HUES48 (cell line): ENCODE results near the gene PGPEP1.
"Not testable (repeated sequence)": the region's sequence is repeated elsewhere in the genome, so short reads cannot be mapped to it uniquely, and the experiment has no call there.

Experiments
- H3K27ac ChIP-seq: one replicate; pipeline ENCODE4 v1.7.0; 2013; ENCODE audit warnings: low read depth, low read length, inconsistent platforms
- H3K27me3 ChIP-seq: 2 replicates; pipeline ENCODE4 v1.6.1; 2013; ENCODE audit warnings: mild to moderate bottlenecking, low read length; ENCODE audit not compliant: control insufficient read depth, insufficient read depth
- H3K36me3 ChIP-seq: 2 replicates; pipeline ENCODE4 v1.6.1; 2013; ENCODE audit warnings: low read length; ENCODE audit not compliant: control insufficient read depth, insufficient read depth
- H3K4me1 ChIP-seq: 2 replicates; pipeline ENCODE4 v1.6.1; 2013; ENCODE audit warnings: mild to moderate bottlenecking, low read length; ENCODE audit not compliant: control insufficient read depth, insufficient read depth
- H3K4me3 ChIP-seq: 2 replicates; pipeline ENCODE4 v1.5.1; 2013; ENCODE audit warnings: mild to moderate bottlenecking, low read depth, low read length
- H3K9ac ChIP-seq: 2 replicates; pipeline ENCODE4 v1.6.1; 2013; ENCODE audit warnings: mild to moderate bottlenecking, low read depth, low read length, moderate library complexity
- H3K9me3 ChIP-seq: 2 replicates; pipeline ENCODE4 v1.6.1; 2013; ENCODE audit warnings: low read length; ENCODE audit not compliant: control insufficient read depth, insufficient read depth

PGPEP1 gene

GRCh38 chr19:18338541-18338940, 1.9 kb upstream of the PGPEP1 start:
- H3K9ac ChIP-seq, result no peak overlapping the region
- peaks cover 3% of the 10 kb centered on the region for H3K36me3 ChIP-seq
- H3K27ac ChIP-seq, result no peak overlapping the region
- H3K4me1 ChIP-seq, result peaks cover 4% of the 10 kb centered on the region
- no peak overlapping the region for H3K4me3 ChIP-seq
- no peaks in the 10 kb centered on the region for H3K9me3 ChIP-seq
- H3K27me3 ChIP-seq, result no peaks in the 10 kb centered on the region

- peaks cover 3% of the 10 kb centered on the region for H3K36me3 ChIP-seq
- no peak overlapping the region for H3K9ac ChIP-seq
- H3K27me3 ChIP-seq, result no peaks in the 10 kb centered on the region
- H3K9me3 ChIP-seq, result no peaks in the 10 kb centered on the region
- no peak overlapping the region for H3K4me3 ChIP-seq
- no peak overlapping the region for H3K27ac ChIP-seq
- H3K4me1 ChIP-seq, result peaks cover 15% of the 10 kb centered on the region
These were observed 675 bp upstream of the PGPEP1 start for GRCh38 chr19:18339723-18340122.

- Histone ChIP-seq H3K4me1 (peaks cover 24% of the 10 kb centered on the region), H3K9ac (no peak overlapping the region), H3K36me3 (peaks cover 3% of the 10 kb centered on the region), H3K27me3 (no peaks in the 10 kb centered on the region), H3K27ac (peak overlapping the region; percentile 73), H3K9me3 (no peaks in the 10 kb centered on the region), H3K4me3 (peak overlapping the region; percentile 77)
These were observed 831 bp downstream of the PGPEP1 start for GRCh38 chr19:18340990-18341868.

- H3K36me3 ChIP-seq, result peaks cover 3% of the 10 kb centered on the region
- H3K9me3 ChIP-seq, result no peaks in the 10 kb centered on the region
- no peak overlapping the region for H3K27ac ChIP-seq
- H3K4me3 ChIP-seq, result no peak overlapping the region
- H3K27me3 ChIP-seq, result no peaks in the 10 kb centered on the region
- H3K4me1 ChIP-seq, result peaks cover 25% of the 10 kb centered on the region
- no peak overlapping the region for H3K9ac ChIP-seq
These were observed 1.8 kb downstream of the PGPEP1 start for GRCh38 chr19:18342090-18342632.

- H3K9ac ChIP-seq, result no peak overlapping the region
- no peaks in the 10 kb centered on the region for H3K9me3 ChIP-seq
- peaks cover 25% of the 10 kb centered on the region for H3K4me1 ChIP-seq
- no peak overlapping the region for H3K4me3 ChIP-seq
- H3K36me3 ChIP-seq, result peaks cover 3% of the 10 kb centered on the region
- H3K27ac ChIP-seq, result peak overlapping the region; percentile 72
- H3K27me3 ChIP-seq, result no peaks in the 10 kb centered on the region
These were observed 4.2 kb downstream of the PGPEP1 start for GRCh38 chr19:18344582-18344950.

GRCh38 chr19:18345296-18345695, 4.9 kb downstream of the PGPEP1 start:
- H3K9ac ChIP-seq, result no peak overlapping the region
- no peak overlapping the region for H3K27ac ChIP-seq
- no peaks in the 10 kb centered on the region for H3K9me3 ChIP-seq
- H3K27me3 ChIP-seq, result no peaks in the 10 kb centered on the region
- H3K36me3 ChIP-seq, result peaks cover 3% of the 10 kb centered on the region
- peaks cover 25% of the 10 kb centered on the region for H3K4me1 ChIP-seq
- no peak overlapping the region for H3K4me3 ChIP-seq

GRCh38 chr19:18346091-18346490, 5.7 kb downstream of the PGPEP1 start:
- Histone ChIP-seq H3K4me1 (peaks cover 25% of the 10 kb centered on the region), H3K9me3 (no peaks in the 10 kb centered on the region), H3K4me3 (no peak overlapping the region), H3K36me3 (peaks cover 3% of the 10 kb centered on the region), H3K9ac (no peak overlapping the region), H3K27me3 (no peaks in the 10 kb centered on the region), H3K27ac (peak overlapping the region; percentile 59)

- Histone ChIP-seq H3K9me3 (no peaks in the 10 kb centered on the region), H3K4me3 (no peak overlapping the region), H3K27me3 (no peaks in the 10 kb centered on the region), H3K9ac (no peak overlapping the region), H3K27ac (no peak overlapping the region), H3K4me1 (peaks cover 20% of the 10 kb centered on the region), H3K36me3 (peaks cover 2% of the 10 kb centered on the region)
These were observed 7.8 kb downstream of the PGPEP1 start for GRCh38 chr19:18348171-18348570.

GRCh38 chr19:18348818-18349339, 8.5 kb downstream of the PGPEP1 start:
- H3K27me3 ChIP-seq, H3K9ac ChIP-seq, H3K9me3 ChIP-seq, H3K36me3 ChIP-seq, H3K4me3 ChIP-seq, H3K27ac ChIP-seq: not testable (repeated sequence)
- H3K4me1 ChIP-seq, result peaks cover 18% of the 10 kb centered on the region

- no peak overlapping the region for H3K27ac ChIP-seq
- H3K4me1 ChIP-seq, result peaks cover 11% of the 10 kb centered on the region
- no peaks in the 10 kb centered on the region for H3K9me3 ChIP-seq
- no peaks in the 10 kb centered on the region for H3K36me3 ChIP-seq
- no peak overlapping the region for H3K9ac ChIP-seq
- no peaks in the 10 kb centered on the region for H3K27me3 ChIP-seq
- no peak overlapping the region for H3K4me3 ChIP-seq
These were observed 9.2 kb downstream of the PGPEP1 start for GRCh38 chr19:18349524-18350128.

- Histone ChIP-seq H3K9ac (no peak overlapping the region), H3K27ac (no peak overlapping the region), H3K4me3 (no peak overlapping the region), H3K36me3 (peaks cover under 1% of the 10 kb centered on the region; the same call in 1 of the 2 replicates), H3K27me3 (no peaks in the 10 kb centered on the region), H3K4me1 (0 out of 2 replicates have a peak, but pooled peaks cover 5% of the 10 kb centered on the region), H3K9me3 (no peaks in the 10 kb centered on the region)
These were observed 10.1 kb downstream of the PGPEP1 start for GRCh38 chr19:18350490-18350889.
